ENCODE measurements around the gene COX19. TPM values are rescaled to one million over a fixed set of nuclear protein-coding genes. Genes with fewer than 3 reads are reported as not detected.

Gene COX19, protein sequence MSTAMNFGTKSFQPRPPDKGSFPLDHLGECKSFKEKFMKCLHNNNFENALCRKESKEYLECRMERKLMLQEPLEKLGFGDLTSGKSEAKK
- 5.3 to 7.5 TPM (median 5.6 TPM) in 5 replicates for total RNA-seq (2022; extraction: Qiagen RNA extraction; ENCODE audit: low read depth)

DNA sequence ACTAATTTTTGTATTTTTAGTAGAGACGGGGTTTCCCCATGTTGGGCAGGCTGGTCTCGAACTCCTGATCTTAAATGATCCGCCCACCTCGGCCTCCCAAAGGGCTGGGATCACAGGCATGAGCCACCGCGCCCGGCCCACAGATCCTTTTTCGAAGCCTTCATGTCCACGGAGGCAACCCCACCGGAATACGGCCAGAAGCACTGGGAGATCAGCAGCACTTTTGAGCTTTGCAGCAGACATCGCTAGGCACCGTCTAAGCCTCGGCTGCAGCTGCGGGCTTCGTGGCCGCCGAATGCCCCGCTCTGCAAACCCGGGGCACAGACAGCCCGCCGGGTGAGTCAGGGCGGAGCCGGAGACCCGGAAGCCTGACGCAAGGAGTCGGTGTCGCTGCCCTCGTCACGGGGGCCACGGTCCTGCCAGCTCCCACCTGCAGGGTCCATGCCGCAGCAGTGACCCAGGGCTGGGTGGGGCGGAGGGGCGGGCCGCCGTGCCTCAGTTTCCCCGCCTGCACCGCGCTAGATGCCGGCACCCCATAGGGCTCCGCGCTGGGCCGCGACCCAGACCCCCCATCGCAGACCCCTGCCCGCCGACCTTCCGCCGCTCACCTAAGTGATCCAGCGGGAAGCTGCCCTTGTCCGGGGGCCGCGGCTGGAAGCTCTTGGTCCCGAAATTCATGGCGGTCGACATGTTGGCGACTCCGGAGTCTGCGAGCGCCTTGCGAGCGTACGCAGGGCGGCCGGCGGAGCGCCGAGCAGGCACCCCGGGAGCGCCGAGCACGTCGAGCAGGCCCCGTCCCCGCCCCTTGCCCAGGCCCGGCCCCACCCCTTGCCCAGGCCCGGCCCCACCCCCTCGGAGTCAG, at the start of gene COX19:
Gene COX19, minus strand, starts transcription at position 730 of the 862 bp plus-strand sequence. Its CDS starts 40 bp downstream, at position 690.

GRCh38 chr7:983004-983615, 7.8 kb upstream of the COX19 start, which contains the start of gene CYP2W1:
Gene CYP2W1 (plus strand): TSS chr7:983181. CDS start chr7:983212, 31 bp downstream.

DNA sequence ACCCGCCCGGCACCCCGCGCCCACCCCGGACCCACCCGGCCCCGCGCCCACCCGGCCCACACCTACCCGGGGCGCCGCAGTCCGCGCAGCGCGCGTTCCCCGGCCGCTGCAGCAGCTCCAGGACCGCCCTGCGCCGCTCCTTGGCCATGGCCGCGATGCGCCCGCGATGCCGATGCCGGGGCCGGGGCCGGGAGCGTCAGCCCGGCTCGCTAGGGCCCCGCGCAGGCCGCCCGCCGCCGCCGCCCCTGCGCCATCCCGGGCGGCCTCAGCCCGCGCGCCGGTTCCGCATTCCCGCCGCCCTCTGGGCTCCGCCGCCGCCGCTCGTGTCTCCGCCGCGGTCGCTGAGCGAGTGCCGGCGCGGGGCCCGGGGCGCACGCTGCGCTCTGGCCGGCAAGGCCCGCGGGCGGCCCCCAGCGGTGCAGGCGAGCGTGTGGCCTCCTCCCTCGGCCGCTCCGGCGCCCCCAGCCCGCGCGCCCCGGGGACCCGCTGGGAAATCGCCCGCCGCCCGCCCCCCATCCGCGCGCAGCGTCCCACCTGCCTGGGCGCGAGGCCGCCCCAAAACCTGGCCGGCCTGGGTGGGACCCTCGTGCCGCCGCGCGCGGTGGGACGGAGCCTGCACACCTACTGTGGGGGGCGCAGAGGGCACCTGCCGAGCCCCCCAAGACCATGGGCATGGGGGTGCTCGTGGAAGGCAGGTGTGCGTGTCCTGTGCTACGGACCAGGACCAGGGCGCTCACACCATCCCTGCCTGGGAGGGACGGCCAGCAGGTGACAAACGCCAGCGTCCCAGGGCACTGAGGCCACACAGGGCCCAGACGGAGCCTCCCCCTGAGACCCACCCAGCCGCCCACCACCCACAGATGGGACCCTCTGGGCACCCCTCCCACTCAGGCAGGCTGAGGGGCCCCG, 20.8 kb downstream of the COX19 start, which contains the start of gene ADAP1:
Gene ADAP1, minus strand, starts transcription at position 351 of the 909 bp plus-strand sequence. Its CDS starts 203 bp downstream, at position 148.

Other genes with a start within 250 kb of the COX19 start
- 37.4 to 49.1 TPM (median 45.2 TPM) in 5 replicates for gene DNAAF5, start 248.8 kb downstream of the COX19 start, total RNA-seq (2022; extraction: Qiagen RNA extraction; ENCODE audit: low read depth)
- 24.6 to 29.9 TPM (median 28.4 TPM) in 5 replicates for gene PRKAR1B, start 248.3 kb downstream of the COX19 start, total RNA-seq (2022; extraction: Qiagen RNA extraction; ENCODE audit: low read depth)
- 61.7 to 95.0 TPM (median 81.5 TPM) in 5 replicates for gene SUN1, start 143.1 kb downstream of the COX19 start, total RNA-seq (2022; extraction: Qiagen RNA extraction; ENCODE audit: low read depth)
- 46.5 to 68.4 TPM (median 59.3 TPM) in 5 replicates for gene GET4, start 99.0 kb downstream of the COX19 start, total RNA-seq (2022; extraction: Qiagen RNA extraction; ENCODE audit: low read depth)
- gene ADAP1, start 20.9 kb downstream of the COX19 start, total RNA-seq (2022; extraction: Qiagen RNA extraction; ENCODE audit: low read depth): 3.7 to 5.1 TPM (median 4.0 TPM) in 5 replicates
- 0.05 to 0.09 TPM (median 0.07 TPM) in 3 of 5 replicates, not detected in the others for gene CYP2W1, start 7.6 kb upstream of the COX19 start, total RNA-seq (2022; extraction: Qiagen RNA extraction; ENCODE audit: low read depth)
- 1.5 to 2.2 TPM (median 1.5 TPM) in 5 replicates for gene GPR146, start 69.0 kb upstream of the COX19 start, total RNA-seq (2022; extraction: Qiagen RNA extraction; ENCODE audit: low read depth)
- gene GPER1, start 112.6 kb upstream of the COX19 start, total RNA-seq (2022; extraction: Qiagen RNA extraction; ENCODE audit: low read depth): 0.72 to 1.2 TPM (median 0.79 TPM) in 5 replicates
- 55.8 to 60.9 TPM (median 59.6 TPM) in 5 replicates for gene ZFAND2A, start 184.6 kb upstream of the COX19 start, total RNA-seq (2022; extraction: Qiagen RNA extraction; ENCODE audit: low read depth)

All from A549 treated with GW870086 at 1 μM for 4 hours (cell line).